A549 (cell line): ENCODE results near the gene MED23. TPM values are rescaled to one million over a fixed set of nuclear protein-coding genes. Genes with fewer than 3 reads are reported as not detected.

Experiments used
- ATAC-seq, 2 experiments: fragments of 200-7000 bp in 1 of 2; fragments of >200 bp in 1 of 2; cut with Nextera tagmentation in 1 of 2; cut with Tn5 transposase in 1 of 2; 3 replicates each; pipeline versions ENCODE4 v1.8.0 to v1.9.1; 2018 to 2020; ENCODE audit warnings: mild to moderate bottlenecking in 1 of 2, moderate library complexity in 1 of 2
- CTCF ChIA-PET: fragments of 300-600 bp; sonication (Branson Sonifier 250); formaldehyde crosslinking; extraction: SDS; loops from one replicate; lab custom pipeline; 2021; ENCODE audit warnings: antibody characterized with exemption, inconsistent platforms; lab: Yijun Ruan, JAX
- POLR2A ChIA-PET: fragments of 350-600 bp; formaldehyde crosslinking; extraction: SDS; loops from one replicate; lab custom pipeline; 2021; ENCODE audit warnings: antibody characterized with exemption, inconsistent platforms; lab: Yijun Ruan, JAX
- DNase-seq, 2 experiments: peaks; one replicate each; pipeline versions ENCODE4 v3.0.0 to v3.0.0-alpha.2; 2011 to 2016; ENCODE audit warnings: low read depth in 1 of 2, low spot score in 1 of 2
- FAIRE-seq: peaks from 2 replicates; lab custom pipeline; 2011; peaks lifted over from hg19 to GRCh38; lab: Jason Lieb, UNC
- H3K27ac ChIP-seq, 2 experiments: fragments of >200 bp; sonication (Bioruptor Twin); formaldehyde crosslinking; 3 replicates each; pipeline ENCODE4 v1.5.1; 2016 to 2017
- H3K4me1 ChIP-seq: fragments of >200 bp; sonication (Bioruptor Twin); formaldehyde crosslinking; 3 replicates; pipeline ENCODE4 v1.6.1; 2016
- H3K4me2 ChIP-seq: fragments of >200 bp; sonication (Bioruptor Twin); formaldehyde crosslinking; 3 replicates; pipeline ENCODE4 v1.6.1; 2016
- H3K4me3 ChIP-seq: fragments of >200 bp; sonication (Bioruptor Twin); formaldehyde crosslinking; 3 replicates; pipeline ENCODE4 v1.5.1; 2016
- H3K9me3 ChIP-seq: fragments of >200 bp; sonication (Bioruptor Twin); formaldehyde crosslinking; 3 replicates; pipeline ENCODE4 v1.6.1; 2016
- ATOH8 ChIP-seq: fragments of 250-450 bp; sonication (Bioruptor Pico); IDR thresholded peaks from 2 replicates; pipeline ENCODE4 v1.5.0; 2020; ENCODE audit warnings: low read depth, mild to moderate bottlenecking, moderate library complexity
- BHLHE40 ChIP-seq: IDR thresholded peaks from 2 replicates; pipeline ENCODE4 v1.6.1; 2012; ENCODE audit warnings: low read depth, low read length, inconsistent platforms
- CEBPB ChIP-seq, 2 experiments: fragments of >200 bp in 1 of 2; sonication (Bioruptor Twin) in 1 of 2; formaldehyde crosslinking in 1 of 2; IDR thresholded peaks; 2 replicates each; pipeline ENCODE4 v1.6.1; 2012 to 2016
- CTCF ChIP-seq: fragments of >200 bp; sonication (Bioruptor Twin); formaldehyde crosslinking; IDR thresholded peaks from 3 replicates; pipeline ENCODE4 v1.5.1; 2016
- FOSL2 ChIP-seq, 2 experiments: fragments of 450-650 bp in 1 of 2; fragments of >200 bp in 1 of 2; sonication (Bioruptor Twin) in 1 of 2; formaldehyde crosslinking; IDR thresholded peaks; 2 replicates each; pipeline versions ENCODE4 v1.5.0 to v1.6.1; 2016 to 2020; ENCODE audit warnings: mild to moderate bottlenecking in 1 of 2, moderate library complexity in 1 of 2
- HMGXB4 ChIP-seq: fragments of 250-450 bp; sonication (Bioruptor Pico); IDR thresholded peaks from 2 replicates; pipeline ENCODE4 v1.5.0; 2021; ENCODE audit warnings: mild to moderate bottlenecking, moderate library complexity, borderline replicate concordance
- HOXB13 ChIP-seq: fragments of 250-450 bp; sonication (Bioruptor Pico); IDR thresholded peaks from 2 replicates; pipeline ENCODE4 v1.5.0; 2020; ENCODE audit warnings: low read depth, mild to moderate bottlenecking, moderate library complexity
- HOXB5 ChIP-seq: fragments of 250-450 bp; sonication (Bioruptor Pico); IDR thresholded peaks from 2 replicates; pipeline ENCODE4 v1.5.0; 2020; ENCODE audit warnings: mild to moderate bottlenecking, moderate library complexity
- JUN ChIP-seq, 2 experiments: fragments of >200 bp; sonication (Bioruptor Twin); formaldehyde crosslinking; IDR thresholded peaks; 2 replicates in 1 of 2; 3 replicates in 1 of 2; pipeline ENCODE4 v1.6.1; 2016 to 2017
- JUNB ChIP-seq: fragments of >200 bp; sonication (Bioruptor Twin); formaldehyde crosslinking; IDR thresholded peaks from 2 replicates; pipeline ENCODE4 v1.6.1; 2016
- KDM5A ChIP-seq: fragments of 200-600 bp; sonication (generic); IDR thresholded peaks from 2 replicates; pipeline ENCODE4 v1.6.1; 2016; ENCODE audit warnings: antibody characterized with exemption, mild to moderate bottlenecking
- PHF8 ChIP-seq: fragments of 200-600 bp; sonication (generic); IDR thresholded peaks from 2 replicates; pipeline ENCODE4 v1.6.1; 2016; ENCODE audit warnings: low read depth, mild to moderate bottlenecking, antibody characterized with exemption, moderate library complexity, borderline replicate concordance
- POLR2A ChIP-seq: IDR thresholded peaks from 2 replicates; pipeline ENCODE4 v1.6.1; 2012; ENCODE audit warnings: mild to moderate bottlenecking, low read length
- RAD21 ChIP-seq, 2 experiments: fragments of >200 bp in 1 of 2; sonication (Bioruptor Twin) in 1 of 2; formaldehyde crosslinking in 1 of 2; IDR thresholded peaks in 1 of 2; conservative IDR thresholded peaks in 1 of 2; 2 replicates in 1 of 2; 3 replicates in 1 of 2; pipeline ENCODE4 v1.6.1; 2012 to 2018; ENCODE audit warnings: inconsistent platforms in 1 of 2
- RFX5 ChIP-seq: fragments of 450-650 bp; IDR thresholded peaks from 2 replicates; pipeline ENCODE4 v1.7.1; 2014; ENCODE audit warnings: antibody characterized with exemption, mild to moderate bottlenecking, moderate library complexity
- SMC3 ChIP-seq: fragments of >200 bp; sonication (Bioruptor Twin); formaldehyde crosslinking; IDR thresholded peaks from 3 replicates; pipeline ENCODE4 v1.6.1; 2018; ENCODE audit warnings: inconsistent platforms
- TFCP2L1 ChIP-seq: fragments of 250-450 bp; sonication (Bioruptor Pico); IDR thresholded peaks from 2 replicates; pipeline ENCODE4 v1.5.0; 2021; ENCODE audit warnings: mild to moderate bottlenecking
- ZC3H11A ChIP-seq: fragments of 450-650 bp; IDR thresholded peaks from 2 replicates; pipeline ENCODE4 v1.6.1; 2014; ENCODE audit warnings: antibody characterized with exemption, mild to moderate bottlenecking
- ZFP36 ChIP-seq: fragments of 450-650 bp; IDR thresholded peaks from 2 replicates; pipeline ENCODE4 v1.6.1; 2014; ENCODE audit warnings: borderline replicate concordance; ENCODE audit not compliant: partially characterized antibody
- WGBS: methylation state at CpG from one replicate; pipeline ENCODE4 v1.1.6; 2017; ENCODE audit errors: missing lambda C conversion rate; 5-methylcytosine and 5-hydroxymethylcytosine counted together
- polyA minus RNA-seq: library from RNA; depleted of rRNA, polyadenylated mRNA; stranded (reverse); fragments of >200 nt; gene quantifications from 2 replicates; pipeline ENCODE4 v1.2.3, GENCODE V29; 2011; rRNA and poly(A)+ RNA removed
- polyA plus RNA-seq, 4 experiments: library from polyadenylated mRNA; depleted of rRNA in 3 of 4; stranded (reverse); fragments of >200 nt; fragmentation: RNase III in 1 of 4; extraction: RNeasy Plus Mini Kit Qiagen cat#74134 plus additional on column Dnase treatment in 1 of 4; gene quantifications; 2 replicates in 3 of 4; 3 replicates in 1 of 4; pipeline ENCODE4 v1.2.3, GENCODE V29; 2011 to 2017
- TF ChIP-seq, protein P1 (sequence below): IDR thresholded peaks from 2 replicates; pipeline ENCODE4 v1.6.1; 2012
- TF ChIP-seq, protein P2 (sequence below): fragments of >200 bp; sonication (Bioruptor Twin); formaldehyde crosslinking; IDR thresholded peaks from 3 replicates; pipeline ENCODE4 v1.6.1; 2016

MED23 gene, protein sequence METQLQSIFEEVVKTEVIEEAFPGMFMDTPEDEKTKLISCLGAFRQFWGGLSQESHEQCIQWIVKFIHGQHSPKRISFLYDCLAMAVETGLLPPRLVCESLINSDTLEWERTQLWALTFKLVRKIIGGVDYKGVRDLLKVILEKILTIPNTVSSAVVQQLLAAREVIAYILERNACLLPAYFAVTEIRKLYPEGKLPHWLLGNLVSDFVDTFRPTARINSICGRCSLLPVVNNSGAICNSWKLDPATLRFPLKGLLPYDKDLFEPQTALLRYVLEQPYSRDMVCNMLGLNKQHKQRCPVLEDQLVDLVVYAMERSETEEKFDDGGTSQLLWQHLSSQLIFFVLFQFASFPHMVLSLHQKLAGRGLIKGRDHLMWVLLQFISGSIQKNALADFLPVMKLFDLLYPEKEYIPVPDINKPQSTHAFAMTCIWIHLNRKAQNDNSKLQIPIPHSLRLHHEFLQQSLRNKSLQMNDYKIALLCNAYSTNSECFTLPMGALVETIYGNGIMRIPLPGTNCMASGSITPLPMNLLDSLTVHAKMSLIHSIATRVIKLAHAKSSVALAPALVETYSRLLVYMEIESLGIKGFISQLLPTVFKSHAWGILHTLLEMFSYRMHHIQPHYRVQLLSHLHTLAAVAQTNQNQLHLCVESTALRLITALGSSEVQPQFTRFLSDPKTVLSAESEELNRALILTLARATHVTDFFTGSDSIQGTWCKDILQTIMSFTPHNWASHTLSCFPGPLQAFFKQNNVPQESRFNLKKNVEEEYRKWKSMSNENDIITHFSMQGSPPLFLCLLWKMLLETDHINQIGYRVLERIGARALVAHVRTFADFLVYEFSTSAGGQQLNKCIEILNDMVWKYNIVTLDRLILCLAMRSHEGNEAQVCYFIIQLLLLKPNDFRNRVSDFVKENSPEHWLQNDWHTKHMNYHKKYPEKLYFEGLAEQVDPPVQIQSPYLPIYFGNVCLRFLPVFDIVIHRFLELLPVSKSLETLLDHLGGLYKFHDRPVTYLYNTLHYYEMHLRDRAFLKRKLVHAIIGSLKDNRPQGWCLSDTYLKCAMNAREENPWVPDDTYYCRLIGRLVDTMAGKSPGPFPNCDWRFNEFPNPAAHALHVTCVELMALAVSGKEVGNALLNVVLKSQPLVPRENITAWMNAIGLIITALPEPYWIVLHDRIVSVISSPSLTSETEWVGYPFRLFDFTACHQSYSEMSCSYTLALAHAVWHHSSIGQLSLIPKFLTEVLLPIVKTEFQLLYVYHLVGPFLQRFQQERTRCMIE (N-terminal part only)
- polyA plus RNA-seq (2011; rRNA removed) (22.7 and 23.1 TPM in 2 replicates), polyA plus RNA-seq (2017; fragmentation: RNase III; extraction: RNeasy Plus Mini Kit Qiagen cat#74134 plus additional on column Dnase treatment) (7.1 to 7.6 TPM (median 7.3 TPM) in 3 replicates), polyA minus RNA-seq (16.9 and 17.4 TPM in 2 replicates)
- 4.2 and 4.7 TPM in 2 replicates for polyA plus RNA-seq (2012; cell fraction: cytosol; rRNA removed)
- polyA plus RNA-seq (2012; cell fraction: nucleus; rRNA removed), result 8.4 and 12.7 TPM in 2 replicates

DNA sequence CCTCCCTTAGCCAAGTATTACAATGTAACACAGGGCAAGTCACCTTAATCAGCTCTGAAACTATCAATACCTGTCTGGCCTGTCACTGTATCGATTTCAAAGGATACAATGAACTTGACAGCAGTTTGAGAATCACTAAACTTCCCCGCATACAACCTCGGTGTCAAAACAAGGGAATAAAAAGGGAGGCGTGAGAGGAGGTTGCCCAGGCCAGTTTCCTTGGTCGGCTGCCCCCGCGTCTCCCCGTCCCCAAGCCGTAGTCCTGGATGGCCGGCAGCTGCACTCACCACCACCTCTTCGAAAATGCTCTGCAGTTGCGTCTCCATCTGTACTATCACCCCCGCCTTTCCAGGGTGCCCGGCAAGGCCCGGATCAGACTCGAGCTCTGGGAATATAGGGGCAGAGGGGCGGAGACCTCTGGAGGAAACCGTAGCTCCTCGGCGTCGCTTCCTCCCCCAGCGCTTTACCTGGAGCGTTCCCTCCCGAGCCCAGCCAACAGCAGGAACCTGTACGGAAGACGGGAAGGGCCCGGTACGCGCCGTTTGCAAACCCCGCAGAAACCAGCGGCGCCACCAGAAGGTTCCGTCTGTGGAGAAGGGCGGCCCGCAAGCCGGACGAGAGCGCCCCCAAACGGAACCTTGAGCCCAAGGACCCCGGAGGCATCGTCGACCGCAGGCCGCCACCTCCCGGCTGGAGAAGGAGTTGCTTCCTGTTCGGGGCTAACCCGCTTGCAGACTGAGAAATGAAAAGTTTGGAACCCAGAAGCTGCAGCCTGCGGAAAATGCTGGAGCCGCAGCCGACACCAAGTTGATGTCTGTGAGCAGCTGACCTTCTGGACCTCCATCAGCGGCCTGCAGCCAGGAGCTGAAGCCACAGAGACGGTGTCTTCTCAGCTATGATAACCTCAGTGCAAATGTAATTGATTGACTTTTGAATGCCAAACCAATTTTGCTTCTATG is at the start of gene MED23:
MED23 (minus strand) TSS at position 519 of the 959 bp plus-strand sequence; CDS start at position 326, 193 bp downstream.
- 3% methylated on average over 11 of the region's 53 CpGs for WGBS
- POLR2A ChIA-PET, result interaction anchor here (0.6 to 0.7 kb wide), 3 partner anchors 12 to 1590 kb away, joined by 3 to 4 read pairs (median 3); no protein-coding TSS in a partner anchor
- Histone ChIP-seq H3K27ac (peak within 1 kb of the TSS; percentile 85 to 91), H3K4me1 (peaks cover 10% of the 10 kb centered on the region; the same call in 2 of the 3 replicates), H3K4me3 (peak within 1 kb of the TSS; percentile 69), H3K4me2 (peak within 1 kb of the TSS; percentile 88), H3K9me3 (no peaks in the 10 kb centered on the region)
- ATAC-seq (peak; percentile 98), DNase-seq (peak; percentile 68 to 93), FAIRE-seq (no peak)
- TF ChIP-seq JUNB (no peak), HOXB5 (CRISPR knock-in tag) (0 out of 2 replicates have a peak, but pooled peaks have one; percentile 43), SMC3 (peak; percentile 76), RFX5 (peak; percentile 51; the same call in 1 of the 2 replicates), JUN (IDR thresholded peaks at IDR 0.05) (peak; percentile 64 to 88; a peak in 3 of 5 replicates), RAD21 (conservative IDR thresholded peaks at IDR 0.05 in 1 of 2, IDR thresholded peaks at IDR 0.05 in 1 of 2) (peak; percentile 65 to 75), HMGXB4 (CRISPR knock-in tag) (peak; percentile 71; the same call in 1 of the 2 replicates), BHLHE40 (no peak), ZC3H11A (no peak; the same call in 1 of the 2 replicates), CEBPB (IDR thresholded peaks at IDR 0.05) (0 out of 4 replicates have a peak, but pooled peaks of 1 of the 2 experiments have one; percentile 30), ZFP36 (no peak), HOXB13 (CRISPR knock-in tag) (no peak), CTCF (peak; percentile 91), PHF8 (0 out of 2 replicates have a peak, but pooled peaks have one; percentile 41), TFCP2L1 (CRISPR knock-in tag) (0 out of 2 replicates have a peak, but pooled peaks have one; percentile 63), KDM5A (peak; percentile 86), POLR2A (peak; percentile 40), FOSL2 (IDR thresholded peaks at IDR 0.05) (no peak), FOSL2 (CRISPR knock-in tag; IDR thresholded peaks at IDR 0.05) (peak; percentile 32), ATOH8 (CRISPR knock-in tag) (0 out of 2 replicates have a peak, but pooled peaks have one; percentile 37)
- TF ChIP-seq, protein P1, sequence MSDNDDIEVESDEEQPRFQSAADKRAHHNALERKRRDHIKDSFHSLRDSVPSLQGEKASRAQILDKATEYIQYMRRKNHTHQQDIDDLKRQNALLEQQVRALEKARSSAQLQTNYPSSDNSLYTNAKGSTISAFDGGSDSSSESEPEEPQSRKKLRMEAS, result peak; percentile 83
- TF ChIP-seq, protein P2, sequence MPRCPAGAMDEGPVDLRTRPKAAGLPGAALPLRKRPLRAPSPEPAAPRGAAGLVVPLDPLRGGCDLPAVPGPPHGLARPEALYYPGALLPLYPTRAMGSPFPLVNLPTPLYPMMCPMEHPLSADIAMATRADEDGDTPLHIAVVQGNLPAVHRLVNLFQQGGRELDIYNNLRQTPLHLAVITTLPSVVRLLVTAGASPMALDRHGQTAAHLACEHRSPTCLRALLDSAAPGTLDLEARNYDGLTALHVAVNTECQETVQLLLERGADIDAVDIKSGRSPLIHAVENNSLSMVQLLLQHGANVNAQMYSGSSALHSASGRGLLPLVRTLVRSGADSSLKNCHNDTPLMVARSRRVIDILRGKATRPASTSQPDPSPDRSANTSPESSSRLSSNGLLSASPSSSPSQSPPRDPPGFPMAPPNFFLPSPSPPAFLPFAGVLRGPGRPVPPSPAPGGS, result 0 out of 3 replicates have a peak, but pooled peaks have one; percentile 41
- CTCF ChIA-PET, result interaction anchor here (0.5 to 3.1 kb wide), 32 partner anchors 9 to 1358 kb away, joined by 3 to 24 read pairs (median 4); partner anchors contain the start of genes ARG1 and ENPP3
